ENCODE results near the gene CUL5. TPM values are rescaled to one million over a fixed set of nuclear protein-coding genes. Genes with fewer than 3 reads are reported as not detected.

The CUL5 gene
- polyA plus RNA-seq, 1 of the 3 experiments (the other 2 are of a cell fraction), result 8.0 TPM

DNA sequence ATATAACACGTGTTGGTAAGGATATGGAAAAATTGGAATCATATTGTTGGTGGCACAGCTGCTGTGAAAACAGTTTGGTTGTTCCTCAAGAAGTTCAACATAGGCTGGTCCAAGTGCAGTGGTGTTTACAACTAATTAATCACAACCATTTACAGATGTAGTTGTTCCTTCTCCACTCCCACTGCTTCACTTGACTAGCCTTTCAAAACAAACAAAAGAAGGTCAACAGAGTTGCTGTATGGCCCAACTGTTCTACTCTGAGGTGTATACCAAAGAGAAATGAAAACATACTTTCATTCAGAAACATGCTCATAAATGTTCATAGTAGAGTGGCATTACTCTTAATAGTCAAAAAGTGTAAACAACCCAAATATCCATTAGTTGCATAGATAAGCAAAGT lies 76.1 kb downstream of the CUL5 start:
- Histone ChIP-seq H3K4me1 (ENCODE audit: control insufficient read depth in 1 of 2, insufficient read depth in 2 of 2, low read depth in 1 of 2, low read length in 1 of 2) (no peaks in the 10 kb centered on the region), H3K9me2 (no peaks in the 10 kb centered on the region), H3K9me3 (no peaks in the 10 kb centered on the region), H3K79me2 (ENCODE audit: insufficient read depth) (peaks cover 5% of the 10 kb centered on the region; the same call in 1 of the 2 replicates), H3K27me3 (ENCODE audit: insufficient read depth) (no peaks in the 10 kb centered on the region), H2AFZ (ENCODE audit: low read depth) (no peak overlapping the region), H4K20me1 (ENCODE audit: insufficient read depth) (no peaks in the 10 kb centered on the region), H3K9ac (no peak overlapping the region), H3K4me2 (no peak overlapping the region), H3K27ac (ENCODE audit: low read depth in 2 of 2, low read length in 1 of 2) (no peak overlapping the region), H3K4me3 (ENCODE audit: low read depth in 2 of 2, low read length in 1 of 2) (no peak overlapping the region), H3K36me3 (replicated peaks in 1 of 2; ENCODE audit: control insufficient read depth in 1 of 2, insufficient read depth in 2 of 2, low read length in 1 of 2) (peaks cover 17 to 63% of the 10 kb centered on the region in 2 experiments), H3F3A (replicated peaks; ENCODE audit: insufficient read depth) (no peaks in the 10 kb centered on the region)
- TF ChIP-seq MXI1 (IDR thresholded peaks at IDR 0.05; ENCODE audit: low read depth, low read length), result no peak
- TF ChIP-seq FOXM1 (IDR thresholded peaks at IDR 0.05; ENCODE audit: low read depth), result no peak
- TF ChIP-seq, protein P1, sequence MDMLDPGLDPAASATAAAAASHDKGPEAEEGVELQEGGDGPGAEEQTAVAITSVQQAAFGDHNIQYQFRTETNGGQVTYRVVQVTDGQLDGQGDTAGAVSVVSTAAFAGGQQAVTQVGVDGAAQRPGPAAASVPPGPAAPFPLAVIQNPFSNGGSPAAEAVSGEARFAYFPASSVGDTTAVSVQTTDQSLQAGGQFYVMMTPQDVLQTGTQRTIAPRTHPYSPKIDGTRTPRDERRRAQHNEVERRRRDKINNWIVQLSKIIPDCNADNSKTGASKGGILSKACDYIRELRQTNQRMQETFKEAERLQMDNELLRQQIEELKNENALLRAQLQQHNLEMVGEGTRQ (IDR thresholded peaks at IDR 0.05; ENCODE audit: borderline replicate concordance, low read depth, low read length), result no peak
- no peak for TF ChIP-seq GABPA (IDR thresholded peaks at IDR 0.05; ENCODE audit: low read depth)
- TF ChIP-seq, protein P2, sequence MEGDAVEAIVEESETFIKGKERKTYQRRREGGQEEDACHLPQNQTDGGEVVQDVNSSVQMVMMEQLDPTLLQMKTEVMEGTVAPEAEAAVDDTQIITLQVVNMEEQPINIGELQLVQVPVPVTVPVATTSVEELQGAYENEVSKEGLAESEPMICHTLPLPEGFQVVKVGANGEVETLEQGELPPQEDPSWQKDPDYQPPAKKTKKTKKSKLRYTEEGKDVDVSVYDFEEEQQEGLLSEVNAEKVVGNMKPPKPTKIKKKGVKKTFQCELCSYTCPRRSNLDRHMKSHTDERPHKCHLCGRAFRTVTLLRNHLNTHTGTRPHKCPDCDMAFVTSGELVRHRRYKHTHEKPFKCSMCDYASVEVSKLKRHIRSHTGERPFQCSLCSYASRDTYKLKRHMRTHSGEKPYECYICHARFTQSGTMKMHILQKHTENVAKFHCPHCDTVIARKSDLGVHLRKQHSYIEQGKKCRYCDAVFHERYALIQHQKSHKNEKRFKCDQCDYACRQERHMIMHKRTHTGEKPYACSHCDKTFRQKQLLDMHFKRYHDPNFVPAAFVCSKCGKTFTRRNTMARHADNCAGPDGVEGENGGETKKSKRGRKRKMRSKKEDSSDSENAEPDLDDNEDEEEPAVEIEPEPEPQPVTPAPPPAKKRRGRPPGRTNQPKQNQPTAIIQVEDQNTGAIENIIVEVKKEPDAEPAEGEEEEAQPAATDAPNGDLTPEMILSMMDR (IDR thresholded peaks at IDR 0.05), result no peak
- TF ChIP-seq, protein P3, sequence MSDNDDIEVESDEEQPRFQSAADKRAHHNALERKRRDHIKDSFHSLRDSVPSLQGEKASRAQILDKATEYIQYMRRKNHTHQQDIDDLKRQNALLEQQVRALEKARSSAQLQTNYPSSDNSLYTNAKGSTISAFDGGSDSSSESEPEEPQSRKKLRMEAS (IDR thresholded peaks at IDR 0.05; ENCODE audit: low read depth), result no peak
- TF ChIP-seq, protein P4, sequence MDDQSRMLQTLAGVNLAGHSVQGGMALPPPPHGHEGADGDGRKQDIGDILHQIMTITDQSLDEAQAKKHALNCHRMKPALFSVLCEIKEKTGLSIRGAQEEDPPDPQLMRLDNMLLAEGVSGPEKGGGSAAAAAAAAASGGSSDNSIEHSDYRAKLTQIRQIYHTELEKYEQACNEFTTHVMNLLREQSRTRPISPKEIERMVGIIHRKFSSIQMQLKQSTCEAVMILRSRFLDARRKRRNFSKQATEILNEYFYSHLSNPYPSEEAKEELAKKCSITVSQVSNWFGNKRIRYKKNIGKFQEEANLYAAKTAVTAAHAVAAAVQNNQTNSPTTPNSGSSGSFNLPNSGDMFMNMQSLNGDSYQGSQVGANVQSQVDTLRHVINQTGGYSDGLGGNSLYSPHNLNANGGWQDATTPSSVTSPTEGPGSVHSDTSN (IDR thresholded peaks at IDR 0.05), result no peak
- ChIA-PET POLR2A (no interaction called here), CTCF (interaction anchor here (1.3 kb wide), 1 partner anchor 32 kb away, joined by 5 read pairs; no protein-coding TSS in a partner anchor)
- WGBS (ENCODE audit: low lambda C conversion rate), result 79% methylated on average over 1 of the region's 1 CpG
- DNase-seq, result no peak

DNA sequence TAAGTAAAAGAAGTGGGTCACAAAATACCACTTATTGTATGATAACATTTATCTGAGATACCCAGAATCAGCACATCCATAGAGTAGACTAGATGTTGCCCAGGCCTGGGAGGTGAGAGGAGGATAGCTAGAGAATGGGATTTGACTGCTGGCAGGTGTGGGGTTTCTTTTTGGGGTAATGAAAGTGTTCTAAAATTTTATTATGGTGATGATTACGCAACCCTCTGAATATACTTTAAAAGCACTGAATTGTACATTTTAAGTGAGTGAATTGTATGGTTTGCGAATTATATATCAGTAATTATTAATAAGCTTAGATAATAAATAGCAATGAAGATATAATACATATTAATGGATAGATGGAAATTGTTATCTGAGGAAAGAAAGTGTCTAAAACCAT lies 77.0 kb downstream of the CUL5 start:
- TF ChIP-seq GATA2 (CRISPR knock-in tag; IDR thresholded peaks at IDR 0.05), result no peak
- TF ChIP-seq RXRA (IDR thresholded peaks at IDR 0.05; ENCODE audit: borderline replicate concordance, low read depth), result no peak
- TF ChIP-seq, protein P1 (IDR thresholded peaks at IDR 0.05; ENCODE audit: borderline replicate concordance, low read depth, low read length), result no peak
- no peak for TF ChIP-seq SIN3A (IDR thresholded peaks at IDR 0.05; ENCODE audit: borderline replicate concordance, low read depth, low read length)
- TF ChIP-seq, protein P5, sequence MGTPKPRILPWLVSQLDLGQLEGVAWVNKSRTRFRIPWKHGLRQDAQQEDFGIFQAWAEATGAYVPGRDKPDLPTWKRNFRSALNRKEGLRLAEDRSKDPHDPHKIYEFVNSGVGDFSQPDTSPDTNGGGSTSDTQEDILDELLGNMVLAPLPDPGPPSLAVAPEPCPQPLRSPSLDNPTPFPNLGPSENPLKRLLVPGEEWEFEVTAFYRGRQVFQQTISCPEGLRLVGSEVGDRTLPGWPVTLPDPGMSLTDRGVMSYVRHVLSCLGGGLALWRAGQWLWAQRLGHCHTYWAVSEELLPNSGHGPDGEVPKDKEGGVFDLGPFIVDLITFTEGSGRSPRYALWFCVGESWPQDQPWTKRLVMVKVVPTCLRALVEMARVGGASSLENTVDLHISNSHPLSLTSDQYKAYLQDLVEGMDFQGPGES (IDR thresholded peaks at IDR 0.05; ENCODE audit: low read depth, low read length), result no peak
- TF ChIP-seq YY1 (IDR thresholded peaks at IDR 0.05; ENCODE audit: low read depth), result no peak
- TF ChIP-seq, protein P2 (IDR thresholded peaks at IDR 0.05), result no peak
- H4K20me1 ChIP-seq (ENCODE audit: insufficient read depth), result no peaks in the 10 kb centered on the region
- H3K9ac ChIP-seq, result no peak overlapping the region
- no peaks in the 10 kb centered on the region for H3K9me2 ChIP-seq
- ChIA-PET POLR2A (no interaction called here), CTCF (no interaction called here)
- 97% methylated on average over 2 of the region's 2 CpGs for WGBS (ENCODE audit: low lambda C conversion rate)
- H2AFZ ChIP-seq (ENCODE audit: low read depth), result no peak overlapping the region
- no peaks in the 10 kb centered on the region for H3K9me3 ChIP-seq
- H3K79me2 ChIP-seq (ENCODE audit: insufficient read depth), result 0 out of 2 replicates have a peak, but pooled peaks cover 5% of the 10 kb centered on the region
- peaks cover 16 to 55% of the 10 kb centered on the region in 2 experiments for H3K36me3 ChIP-seq (replicated peaks in 1 of 2; ENCODE audit: control insufficient read depth in 1 of 2, insufficient read depth in 2 of 2, low read length in 1 of 2)
- no peak for DNase-seq
- no peak overlapping the region for H3K4me2 ChIP-seq
- H3K4me3 ChIP-seq (ENCODE audit: low read depth in 2 of 2, low read length in 1 of 2), result no peak overlapping the region
- H3K27ac ChIP-seq (ENCODE audit: low read depth in 2 of 2, low read length in 1 of 2), result no peak overlapping the region
- H3K4me1 ChIP-seq (ENCODE audit: control insufficient read depth in 1 of 2, insufficient read depth in 2 of 2, low read depth in 1 of 2, low read length in 1 of 2), result no peaks in the 10 kb centered on the region
- no peaks in the 10 kb centered on the region for H3K27me3 ChIP-seq (ENCODE audit: insufficient read depth)
- H3F3A ChIP-seq (replicated peaks; ENCODE audit: insufficient read depth), result no peaks in the 10 kb centered on the region
